ENCODE data around the gene ECI1.
"Not testable (repeated sequence)": the region's sequence is repeated elsewhere in the genome, so short reads cannot be mapped to it uniquely, and the experiment has no call there.

Gene ECI1

GRCh38 chr16:2209258-2210008 is 42.0 kb downstream of the ECI1 start:
- DNase-seq, result no peak

- no peak for DNase-seq
Measured at GRCh38 chr16:2208772-2209171, 42.6 kb downstream of the ECI1 start.

GRCh38 chr16:2208308-2208707 is 43.1 kb downstream of the ECI1 start:
- peak in 1 of 2 experiments; percentile 50 for DNase-seq

GRCh38 chr16:2207872-2208271 is 43.5 kb downstream of the ECI1 start:
- no peak for DNase-seq

- DNase-seq, result peak in 1 of 2 experiments; percentile 30
Measured at GRCh38 chr16:2206780-2207433, 44.5 kb downstream of the ECI1 start.

GRCh38 chr16:2206420-2206779 is 45.0 kb downstream of the ECI1 start:
- no peak for DNase-seq

- DNase-seq, result no peak
Measured at GRCh38 chr16:2205967-2206313, 45.4 kb downstream of the ECI1 start.

GRCh38 chr16:2205104-2205966 is 46.1 kb downstream of the ECI1 start, which contains the start of gene MLST8:
TSS of gene MLST8 (plus strand) at chr16:2205454. CDS start at chr16:2206086, 632 bp downstream.
- DNase-seq, result peak; percentile 79 to 82

- no peak for DNase-seq
Measured at GRCh38 chr16:2204416-2205103, 46.8 kb downstream of the ECI1 start.

- DNase-seq, result not testable (repeated sequence)
Measured at GRCh38 chr16:2203119-2203688, 48.2 kb downstream of the ECI1 start.

GRCh38 chr16:2200313-2200712 is 51.1 kb downstream of the ECI1 start:
- no peak for DNase-seq

GRCh38 chr16:2199621-2200139 is 51.7 kb downstream of the ECI1 start:
- DNase-seq, result no peak

GRCh38 chr16:2199095-2199494 is 52.3 kb downstream of the ECI1 start:
- no peak for DNase-seq

- no peak for DNase-seq
Measured at GRCh38 chr16:2198283-2198682, 53.1 kb downstream of the ECI1 start.

GRCh38 chr16:2197765-2198164 is 53.6 kb downstream of the ECI1 start:
- no peak for DNase-seq

- DNase-seq, result no peak
Measured at GRCh38 chr16:2196981-2197511, 54.3 kb downstream of the ECI1 start.

- peak in 1 of 2 experiments; percentile 15 for DNase-seq
Measured at GRCh38 chr16:2196162-2196980, 55.0 kb downstream of the ECI1 start, which contains the start of gene CASKIN1. TSS of gene CASKIN1 (minus strand) at chr16:2196605. CDS start at chr16:2196432, 173 bp downstream.

GRCh38 chr16:2195322-2196161 is 55.8 kb downstream of the ECI1 start:
- DNase-seq, result no peak

GRCh38 chr16:2194852-2195321 is 56.5 kb downstream of the ECI1 start:
- DNase-seq, result peak; percentile 51 to 61
